C4-2B (cell line): ENCODE measurements around the gene DOCK3.

ENCODE experiments used
- CTCF ChIP-seq: fragments of 450-650 bp; conservative IDR thresholded peaks from 2 replicates; pipeline ENCODE4 v1.5.1; 2017; ENCODE audit warnings: mild to moderate bottlenecking
- ZFX ChIP-seq: fragments of 450-650 bp; IDR thresholded peaks from 2 replicates; pipeline ENCODE4 v1.6.1; 2017

DNA sequence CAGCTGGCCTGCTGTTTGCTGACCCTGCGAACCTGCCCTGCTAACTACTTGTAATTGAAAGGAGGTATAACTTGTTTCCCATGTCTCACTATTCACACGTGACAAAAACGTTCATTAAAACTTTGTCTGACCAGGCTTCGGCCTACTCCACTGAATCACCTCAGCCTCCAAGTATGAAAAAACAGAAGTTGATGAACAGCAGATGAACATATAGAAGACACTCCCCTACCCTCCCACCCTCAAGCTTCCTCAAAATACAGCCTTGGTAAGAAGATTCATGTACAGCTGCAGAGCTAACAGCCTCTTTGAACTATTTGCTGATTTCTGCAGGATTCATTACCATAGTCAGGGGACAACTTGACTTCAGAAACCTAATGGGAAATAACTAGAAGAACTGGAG lies 727.0 kb downstream of the DOCK3 start:
- TF ChIP-seq CTCF (no peak), ZFX (no peak)
